NB4 (cell line): ENCODE results near the gene ERVK3-1.
"Not testable (repeated sequence)": the region's sequence is repeated elsewhere in the genome, so short reads cannot be mapped to it uniquely, and the experiment has no call there.

Source experiments
- DNase-seq: peaks from one replicate; pipeline ENCODE4 v3.0.0; 2010; ENCODE audit warnings: low read depth
- H3K4me3 ChIP-seq: one replicate; pipeline ENCODE4 v1.5.1; 2011; ENCODE audit warnings: mild to moderate bottlenecking, low read depth, low read length, moderate library complexity
- CTCF ChIP-seq: IDR thresholded peaks from one replicate; pipeline ENCODE4 v1.5.1; 2012; ENCODE audit warnings: low read depth, low read length
- MAX ChIP-seq: IDR thresholded peaks from 2 replicates; pipeline ENCODE4 v1.6.1; 2011; ENCODE audit warnings: low read depth, low read length
- MYC ChIP-seq: IDR thresholded peaks from 2 replicates; pipeline ENCODE4 v1.6.1; 2011; ENCODE audit warnings: low read depth, low read length
- POLR2A ChIP-seq: IDR thresholded peaks from 2 replicates; pipeline ENCODE4 v1.6.1; 2011; ENCODE audit warnings: mild to moderate bottlenecking; ENCODE audit not compliant: insufficient read length; ENCODE audit errors: extremely low read depth

The ERVK3-1 gene, protein sequence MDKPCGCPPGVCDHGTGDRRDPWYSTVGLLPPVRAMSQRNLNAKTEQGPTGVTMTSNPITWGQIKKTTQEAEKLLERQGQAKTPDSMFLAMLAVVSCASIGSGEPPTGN

DNA sequence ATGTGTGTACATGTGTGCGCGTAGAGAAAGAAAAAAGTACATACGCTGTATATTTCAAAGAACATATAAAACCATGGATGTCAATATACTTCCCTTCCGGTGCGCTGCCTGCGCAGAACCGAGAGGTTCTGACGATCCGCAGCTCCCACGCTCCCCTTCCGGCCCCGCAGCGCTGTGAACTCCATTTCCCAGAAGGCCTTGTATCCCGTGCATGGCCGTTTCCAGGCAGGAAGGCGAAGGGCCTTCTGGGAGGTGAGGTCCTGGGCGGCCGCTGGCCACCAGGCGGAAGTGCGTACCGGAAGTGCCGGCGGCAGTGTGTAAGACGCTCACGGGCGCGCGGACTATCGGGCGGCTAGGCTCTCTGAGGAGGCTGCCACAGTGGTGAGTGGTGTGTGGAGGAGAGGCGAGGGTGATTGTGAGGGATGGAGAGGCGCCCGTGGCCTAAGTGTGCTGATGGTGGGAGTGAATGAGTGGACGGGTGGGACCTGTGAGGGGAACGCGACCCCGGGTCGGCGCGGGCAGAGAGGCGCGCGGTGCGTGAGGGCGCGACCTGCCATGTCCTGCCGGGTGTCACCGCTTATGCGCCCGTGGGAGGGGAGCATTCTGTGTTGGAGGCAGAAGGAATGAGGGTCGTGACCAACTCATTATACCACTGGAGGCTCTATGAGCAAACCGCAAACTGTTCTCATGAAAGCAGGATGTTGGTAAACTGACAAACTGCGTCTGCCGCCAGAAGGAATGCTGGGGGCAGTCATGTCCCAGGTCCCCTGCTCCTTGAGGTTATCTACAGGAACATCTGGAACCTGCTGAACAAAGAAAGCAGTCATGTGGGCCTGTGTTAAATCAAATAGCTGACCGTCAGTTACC, at the start of gene ERVK3-1:
TSS of gene ERVK3-1 (plus strand) at position 313 of the 867 bp plus-strand sequence. CDS start 6,792 bp downstream, outside the sequence.
- TF ChIP-seq POLR2A (peak; percentile 87), CTCF (no peak), MYC (peak; percentile 70; the same call in 1 of the 2 replicates)
- H3K4me3 ChIP-seq, result peak within 1 kb of the TSS; percentile 92
- peak; percentile 96 for DNase-seq

GRCh38 chr19:58258259-58258658, 46.9 kb upstream of the ERVK3-1 start:
- DNase-seq, H3K4me3 ChIP-seq: not testable (repeated sequence)

GRCh38 chr19:58261600-58261967, 43.6 kb upstream of the ERVK3-1 start:
- DNase-seq, result no peak

GRCh38 chr19:58261968-58262921, 42.9 kb upstream of the ERVK3-1 start:
- H3K4me3 ChIP-seq, result no peak overlapping the region

More at GRCh38 chr19:58261600-58261967, 43.6 kb upstream of the ERVK3-1 start:
- H3K4me3 ChIP-seq, result no peak overlapping the region
- TF ChIP-seq POLR2A (no peak), MAX (no peak), MYC (no peak), CTCF (no peak)

DNA sequence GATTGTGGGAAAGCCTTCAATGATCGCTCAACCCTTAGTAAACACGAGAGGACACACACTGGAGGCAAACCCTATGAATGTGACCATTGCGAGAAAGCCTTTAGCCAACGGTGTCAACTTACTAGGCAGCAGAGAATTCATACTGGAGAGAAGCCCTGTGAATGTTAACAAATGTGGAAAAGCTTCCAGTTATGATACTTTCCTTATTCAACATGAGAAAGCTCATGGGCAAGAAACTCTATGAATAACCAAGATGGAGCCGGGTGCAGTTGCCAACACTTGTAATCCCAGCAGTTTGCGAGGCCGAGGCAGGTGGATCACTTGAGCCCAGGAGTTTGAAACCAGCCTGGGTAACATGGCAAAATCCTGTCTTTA, 42.3 kb upstream of the ERVK3-1 start:
- TF ChIP-seq POLR2A, result no peak
- no peak for TF ChIP-seq CTCF
- TF ChIP-seq MAX, result no peak
- TF ChIP-seq MYC, result no peak
- DNase-seq, result no peak
- H3K4me3 ChIP-seq, result no peak overlapping the region

More at GRCh38 chr19:58261968-58262921, 42.9 kb upstream of the ERVK3-1 start:
- no peak for TF ChIP-seq MAX
- no peak for TF ChIP-seq MYC
- no peak for TF ChIP-seq POLR2A
- TF ChIP-seq CTCF, result no peak
- peak; percentile 8 for DNase-seq

DNA sequence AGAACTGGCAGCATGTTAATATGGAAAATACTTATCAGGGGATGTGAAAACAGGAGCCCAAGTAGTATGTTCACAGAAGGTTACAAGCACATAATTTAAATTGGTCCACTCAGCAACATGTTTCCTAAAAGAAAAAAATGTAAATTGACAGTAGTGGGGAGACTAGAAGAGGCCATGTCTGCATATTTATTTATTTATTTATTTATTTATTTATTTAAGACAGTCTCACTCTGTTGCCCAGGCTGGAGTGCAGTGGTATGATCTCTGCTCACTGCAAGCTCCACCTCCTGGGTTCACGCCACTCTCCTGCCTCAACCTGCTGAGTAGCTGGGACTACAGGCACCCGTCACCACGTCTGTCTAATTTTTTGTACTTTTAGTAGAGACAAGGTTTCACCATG, 40.1 kb upstream of the ERVK3-1 start:
- TF ChIP-seq MYC, result no peak
- TF ChIP-seq CTCF, result no peak
- TF ChIP-seq POLR2A, result no peak
- TF ChIP-seq MAX, result no peak
- H3K4me3 ChIP-seq, result no peak overlapping the region
- no peak for DNase-seq
